ENCODE measurements around the gene PTPRN2.

Gene PTPRN2

DNA sequence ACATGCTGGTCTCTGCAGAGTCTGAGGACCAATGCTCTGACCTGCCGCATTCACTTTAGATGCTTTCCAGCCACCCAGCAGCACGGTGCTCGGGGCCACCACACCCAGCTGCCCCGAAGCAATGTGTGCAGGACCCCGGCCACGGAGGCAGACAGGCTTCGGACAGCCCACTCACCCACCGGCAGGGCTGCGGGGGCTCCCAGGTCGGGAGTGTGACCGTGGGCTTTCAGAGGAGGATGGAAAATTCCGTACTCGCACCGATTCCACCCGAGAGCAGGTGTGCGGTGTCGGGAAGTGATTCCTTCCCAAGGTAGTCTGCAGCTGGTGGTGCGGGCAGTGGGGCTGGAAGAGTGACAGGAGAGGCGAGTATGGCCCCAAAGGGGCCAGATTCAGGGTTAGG lies 1059.9 kb downstream of the PTPRN2 start:
- H3K9me3 ChIP-seq (ENCODE audit: control insufficient read depth in 2 of 2, low read length in 2 of 2), result no peaks in the 10 kb centered on the region
- no peaks in the 10 kb centered on the region for H3K27me3 ChIP-seq (ENCODE audit: control insufficient read depth in 2 of 2, insufficient read depth in 2 of 2, low read length in 2 of 2)
- no peaks in the 10 kb centered on the region for H3K4me1 ChIP-seq (ENCODE audit: control insufficient read depth in 2 of 2, insufficient read depth in 2 of 2, low read length in 2 of 2)
- H3K9ac ChIP-seq (ENCODE audit: low read depth in 1 of 2, low read length in 2 of 2), result no peak overlapping the region
- no peak overlapping the region for H3K4me3 ChIP-seq (ENCODE audit: low read length in 2 of 2)
- no peak overlapping the region for H3K27ac ChIP-seq (ENCODE audit: low read depth in 2 of 2, low read length in 2 of 2)
- no peaks in the 10 kb centered on the region for H3K36me3 ChIP-seq (ENCODE audit: control insufficient read depth in 2 of 2, insufficient read depth in 2 of 2, low read length in 2 of 2)

DNA sequence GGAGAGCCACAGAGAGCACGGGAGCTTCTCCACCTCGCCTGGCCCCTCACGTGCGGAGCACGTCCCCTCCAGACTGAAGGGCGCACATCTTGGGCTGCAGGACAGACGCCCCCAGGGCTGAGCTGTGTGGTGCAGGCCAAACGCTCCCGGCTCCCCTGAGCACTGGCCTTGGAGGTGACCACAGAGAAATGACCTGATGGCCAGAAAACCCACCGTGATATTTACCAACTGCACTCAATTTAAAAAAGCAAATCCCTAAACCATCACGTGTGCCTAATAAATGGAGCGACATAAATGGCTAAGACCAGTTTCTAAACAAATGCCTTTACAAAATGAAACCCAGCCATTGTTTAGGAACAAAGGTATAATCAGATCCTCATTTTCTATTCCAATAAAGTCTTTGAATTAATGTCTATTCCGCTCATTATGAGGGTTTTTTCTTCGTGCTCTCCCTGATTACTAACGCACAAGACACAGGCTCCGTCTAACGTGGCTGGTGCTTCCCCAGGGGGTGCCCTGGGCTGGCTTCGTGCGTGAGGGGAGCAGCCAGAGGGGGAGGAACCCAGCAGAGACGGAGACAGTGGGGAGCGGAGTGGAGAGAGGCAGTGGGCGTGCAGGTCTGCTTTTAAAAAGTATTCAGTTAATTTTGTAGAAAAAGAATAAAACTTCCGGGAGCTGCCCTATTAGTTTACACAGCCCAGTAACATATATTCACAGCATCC lies 1060.5 kb downstream of the PTPRN2 start:
- Histone ChIP-seq H3K4me1 (ENCODE audit: control insufficient read depth in 2 of 2, insufficient read depth in 2 of 2, low read length in 2 of 2) (no peaks in the 10 kb centered on the region), H3K27ac (ENCODE audit: low read depth in 2 of 2, low read length in 2 of 2) (no peak overlapping the region), H3K9me3 (ENCODE audit: control insufficient read depth in 2 of 2, low read length in 2 of 2) (no peaks in the 10 kb centered on the region), H3K27me3 (ENCODE audit: control insufficient read depth in 2 of 2, insufficient read depth in 2 of 2, low read length in 2 of 2) (no peaks in the 10 kb centered on the region), H3K4me3 (ENCODE audit: low read length in 2 of 2) (no peak overlapping the region), H3K9ac (ENCODE audit: low read depth in 1 of 2, low read length in 2 of 2) (no peak overlapping the region), H3K36me3 (ENCODE audit: control insufficient read depth in 2 of 2, insufficient read depth in 2 of 2, low read length in 2 of 2) (no peaks in the 10 kb centered on the region)

DNA sequence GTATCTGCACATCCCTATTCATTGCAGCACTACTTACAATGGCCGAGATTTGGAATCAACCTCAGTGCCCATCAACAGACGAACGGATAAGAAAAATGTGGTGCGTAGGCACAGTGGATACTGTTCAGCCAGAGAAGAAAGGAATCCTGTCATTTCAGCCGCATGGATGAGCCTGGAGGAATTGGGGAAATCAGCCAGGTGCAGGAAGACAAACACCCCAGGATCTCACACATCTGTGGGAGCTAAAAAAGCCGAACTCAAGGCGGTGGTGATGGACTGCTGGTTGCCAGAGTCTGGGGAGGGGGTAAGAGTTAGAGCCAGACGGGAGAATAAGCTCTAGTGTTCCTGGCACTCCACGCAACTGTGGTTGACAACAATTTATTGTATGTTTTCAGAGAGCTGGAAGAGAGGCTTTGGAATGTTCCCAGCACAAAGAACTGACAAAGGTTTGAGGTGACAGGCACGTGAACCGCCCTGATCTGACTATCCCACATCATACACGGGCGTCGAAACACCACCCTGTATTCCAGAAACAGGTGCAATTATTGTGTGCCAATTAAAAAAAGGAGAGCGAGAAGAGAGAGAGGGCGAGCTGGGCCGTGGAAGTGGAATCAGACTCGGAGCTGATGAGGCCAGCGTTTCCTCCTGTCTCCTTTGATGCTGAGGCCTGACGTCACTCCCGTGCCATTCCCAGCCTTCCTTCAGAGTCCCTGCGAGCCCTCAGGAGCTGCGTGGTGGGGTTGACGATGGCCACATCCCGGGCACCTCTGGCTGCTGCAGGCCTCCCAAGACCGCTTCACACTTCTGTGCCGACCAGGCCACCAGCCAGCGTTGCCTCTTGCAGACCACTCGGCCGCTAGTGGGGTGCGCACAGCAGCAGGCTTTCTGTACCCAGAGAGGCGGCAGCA lies 1061.4 kb downstream of the PTPRN2 start:
- H3K36me3 ChIP-seq (ENCODE audit: control insufficient read depth in 2 of 2, insufficient read depth in 2 of 2, low read length in 2 of 2), result no peaks in the 10 kb centered on the region
- H3K27me3 ChIP-seq (ENCODE audit: control insufficient read depth in 2 of 2, insufficient read depth in 2 of 2, low read length in 2 of 2), result no peaks in the 10 kb centered on the region
- H3K9me3 ChIP-seq (ENCODE audit: control insufficient read depth in 2 of 2, low read length in 2 of 2), result no peaks in the 10 kb centered on the region
- no peaks in the 10 kb centered on the region for H3K4me1 ChIP-seq (ENCODE audit: control insufficient read depth in 2 of 2, insufficient read depth in 2 of 2, low read length in 2 of 2)
- no peak overlapping the region for H3K27ac ChIP-seq (ENCODE audit: low read depth in 2 of 2, low read length in 2 of 2)
- no peak overlapping the region for H3K9ac ChIP-seq (ENCODE audit: low read depth in 1 of 2, low read length in 2 of 2)
- H3K4me3 ChIP-seq (ENCODE audit: low read length in 2 of 2), result no peak overlapping the region

DNA sequence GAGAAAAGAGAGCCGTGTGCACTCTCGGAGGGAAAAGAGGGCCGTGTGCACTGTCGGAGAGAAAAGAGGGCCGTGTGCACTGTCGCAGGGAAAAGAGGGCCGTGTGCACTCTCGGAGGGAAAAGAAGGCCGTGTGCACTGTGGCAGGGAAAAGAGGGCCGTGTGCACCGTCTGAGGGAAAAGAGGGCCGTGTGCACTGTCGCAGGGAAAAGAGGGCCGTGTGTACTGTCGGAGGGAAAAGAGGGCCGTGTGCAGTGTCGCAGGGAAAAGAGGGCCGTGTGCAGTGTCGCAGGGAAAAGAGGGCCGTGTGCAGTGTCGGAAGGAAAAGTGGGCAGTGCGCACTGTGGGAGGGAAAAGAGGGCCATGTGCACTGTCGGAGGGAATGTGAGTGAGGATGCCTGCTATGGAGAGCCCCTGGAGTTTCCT lies 1062.1 kb downstream of the PTPRN2 start:
- Histone ChIP-seq H3K4me3 (ENCODE audit: low read length in 2 of 2) (no peak overlapping the region), H3K36me3 (ENCODE audit: control insufficient read depth in 2 of 2, insufficient read depth in 2 of 2, low read length in 2 of 2) (no peaks in the 10 kb centered on the region), H3K27ac (ENCODE audit: low read depth in 2 of 2, low read length in 2 of 2) (no peak overlapping the region), H3K9me3 (ENCODE audit: control insufficient read depth in 2 of 2, low read length in 2 of 2) (no peaks in the 10 kb centered on the region), H3K4me1 (ENCODE audit: control insufficient read depth in 2 of 2, insufficient read depth in 2 of 2, low read length in 2 of 2) (no peaks in the 10 kb centered on the region), H3K27me3 (ENCODE audit: control insufficient read depth in 2 of 2, insufficient read depth in 2 of 2, low read length in 2 of 2) (no peaks in the 10 kb centered on the region), H3K9ac (ENCODE audit: low read depth in 1 of 2, low read length in 2 of 2) (no peak overlapping the region)

DNA sequence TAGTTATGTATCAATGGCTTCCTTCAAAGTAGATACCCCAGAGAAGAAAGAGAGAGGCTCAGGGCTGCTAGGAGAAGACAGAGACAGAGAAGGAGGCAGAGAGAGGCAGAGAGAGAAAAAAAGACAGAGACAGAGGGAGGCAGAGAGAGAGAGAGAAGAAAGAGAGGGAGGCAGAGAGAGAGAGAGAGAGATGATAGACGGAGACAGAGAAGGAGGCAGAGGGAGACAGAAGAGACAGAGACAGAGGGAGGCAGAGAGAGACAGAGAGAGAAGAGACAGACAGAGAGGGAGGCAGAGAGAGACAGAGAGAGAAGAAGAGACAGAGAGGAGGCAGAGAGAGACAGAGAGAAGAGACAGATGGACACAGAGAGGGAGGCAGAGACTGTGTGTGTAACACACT lies 1062.9 kb downstream of the PTPRN2 start:
- Histone ChIP-seq H3K36me3 (ENCODE audit: control insufficient read depth in 2 of 2, insufficient read depth in 2 of 2, low read length in 2 of 2) (no peaks in the 10 kb centered on the region), H3K27me3 (ENCODE audit: control insufficient read depth in 2 of 2, insufficient read depth in 2 of 2, low read length in 2 of 2) (no peaks in the 10 kb centered on the region), H3K9ac (ENCODE audit: low read depth in 1 of 2, low read length in 2 of 2) (no peak overlapping the region), H3K27ac (ENCODE audit: low read depth in 2 of 2, low read length in 2 of 2) (no peak overlapping the region), H3K9me3 (ENCODE audit: control insufficient read depth in 2 of 2, low read length in 2 of 2) (no peaks in the 10 kb centered on the region), H3K4me1 (ENCODE audit: control insufficient read depth in 2 of 2, insufficient read depth in 2 of 2, low read length in 2 of 2) (no peaks in the 10 kb centered on the region), H3K4me3 (ENCODE audit: low read length in 2 of 2) (no peak overlapping the region)

DNA sequence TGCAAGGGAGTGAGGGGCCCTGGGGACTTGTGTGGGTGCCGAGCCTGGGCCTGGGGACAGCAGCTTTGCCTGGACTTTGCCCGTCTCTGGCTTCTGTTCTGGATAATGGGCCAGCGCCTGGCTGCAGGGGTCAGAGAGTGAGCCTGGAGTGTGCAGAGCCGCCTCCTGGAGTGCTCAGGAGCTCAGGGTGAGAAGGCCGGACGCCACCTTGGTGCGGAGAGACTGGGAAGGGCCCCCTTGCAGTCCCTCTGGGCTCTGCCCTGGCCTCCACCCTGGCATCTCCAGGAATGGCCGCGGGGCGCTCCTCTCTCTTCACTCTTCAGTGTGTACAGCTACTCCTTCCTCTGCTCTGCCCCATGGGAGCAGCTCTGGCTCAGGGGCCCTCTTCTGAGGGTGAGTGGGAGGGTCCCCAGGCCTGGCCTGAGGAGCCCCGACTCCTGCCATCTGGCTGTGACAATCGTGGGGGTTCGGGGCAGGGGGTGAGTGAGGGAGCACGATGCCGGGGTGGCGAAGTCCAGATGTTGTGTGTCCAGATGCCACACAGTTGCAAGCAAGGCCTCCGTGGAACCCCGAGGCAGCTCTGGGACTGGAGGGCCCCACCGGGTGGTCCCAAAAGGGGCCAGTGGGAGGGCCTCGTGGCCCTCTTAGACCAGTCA lies 1063.7 kb downstream of the PTPRN2 start:
- no peak overlapping the region for H3K9ac ChIP-seq (ENCODE audit: low read depth in 1 of 2, low read length in 2 of 2)
- no peaks in the 10 kb centered on the region for H3K4me1 ChIP-seq (ENCODE audit: control insufficient read depth in 2 of 2, insufficient read depth in 2 of 2, low read length in 2 of 2)
- H3K9me3 ChIP-seq (ENCODE audit: control insufficient read depth in 2 of 2, low read length in 2 of 2), result no peaks in the 10 kb centered on the region
- H3K27ac ChIP-seq (ENCODE audit: low read depth in 2 of 2, low read length in 2 of 2), result no peak overlapping the region
- no peaks in the 10 kb centered on the region for H3K36me3 ChIP-seq (ENCODE audit: control insufficient read depth in 2 of 2, insufficient read depth in 2 of 2, low read length in 2 of 2)
- no peak overlapping the region for H3K4me3 ChIP-seq (ENCODE audit: low read length in 2 of 2)
- no peaks in the 10 kb centered on the region for H3K27me3 ChIP-seq (ENCODE audit: control insufficient read depth in 2 of 2, insufficient read depth in 2 of 2, low read length in 2 of 2)

DNA sequence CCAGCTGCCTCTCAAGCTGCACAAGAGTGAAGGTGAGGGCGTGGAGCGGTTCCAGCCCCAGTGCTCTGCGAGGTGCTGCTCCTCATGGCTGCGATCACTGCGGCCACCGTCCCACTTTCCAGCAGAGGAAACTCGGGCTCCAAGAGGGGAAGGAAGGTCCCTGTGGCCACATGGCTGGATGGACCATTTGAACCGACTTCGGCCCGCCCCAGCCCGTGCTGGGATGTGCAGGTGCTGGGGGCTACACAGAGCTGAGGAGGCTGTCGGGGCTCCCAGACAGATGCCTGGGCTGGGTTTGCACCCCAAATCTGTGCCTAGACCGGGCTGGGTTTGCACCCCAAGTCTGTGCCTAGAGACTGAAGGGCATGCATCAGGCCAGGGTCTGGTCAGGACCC lies 1064.3 kb downstream of the PTPRN2 start:
- Histone ChIP-seq H3K4me1 (ENCODE audit: control insufficient read depth in 2 of 2, insufficient read depth in 2 of 2, low read length in 2 of 2) (no peaks in the 10 kb centered on the region), H3K9ac (ENCODE audit: low read depth in 1 of 2, low read length in 2 of 2) (no peak overlapping the region), H3K4me3 (ENCODE audit: low read length in 2 of 2) (no peak overlapping the region), H3K9me3 (ENCODE audit: control insufficient read depth in 2 of 2, low read length in 2 of 2) (no peaks in the 10 kb centered on the region), H3K27ac (ENCODE audit: low read depth in 2 of 2, low read length in 2 of 2) (no peak overlapping the region), H3K27me3 (ENCODE audit: control insufficient read depth in 2 of 2, insufficient read depth in 2 of 2, low read length in 2 of 2) (no peaks in the 10 kb centered on the region), H3K36me3 (ENCODE audit: control insufficient read depth in 2 of 2, insufficient read depth in 2 of 2, low read length in 2 of 2) (no peaks in the 10 kb centered on the region)

DNA sequence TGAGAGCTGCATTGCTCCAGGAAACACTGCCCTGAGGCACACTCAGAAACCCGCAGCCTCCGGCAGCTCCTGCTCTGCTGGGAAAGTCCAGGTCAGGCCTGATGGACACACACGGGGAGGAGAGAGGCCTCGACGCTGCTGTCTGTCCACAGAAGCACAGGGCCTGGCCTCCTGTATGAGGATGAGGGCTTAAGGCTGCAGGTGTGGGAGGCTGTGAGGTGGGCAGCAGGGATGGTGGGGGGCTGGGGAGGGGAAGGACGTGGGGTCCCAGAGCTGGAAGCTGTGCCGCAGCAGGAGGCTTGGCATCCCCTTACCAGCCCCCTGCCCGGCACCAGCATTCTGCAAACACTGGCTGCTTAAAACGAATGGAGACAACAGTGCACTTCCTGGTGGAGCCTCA lies 1064.7 kb downstream of the PTPRN2 start:
- no peaks in the 10 kb centered on the region for H3K36me3 ChIP-seq (ENCODE audit: control insufficient read depth in 2 of 2, insufficient read depth in 2 of 2, low read length in 2 of 2)
- H3K4me3 ChIP-seq (ENCODE audit: low read length in 2 of 2), result no peak overlapping the region
- no peaks in the 10 kb centered on the region for H3K4me1 ChIP-seq (ENCODE audit: control insufficient read depth in 2 of 2, insufficient read depth in 2 of 2, low read length in 2 of 2)
- no peaks in the 10 kb centered on the region for H3K9me3 ChIP-seq (ENCODE audit: control insufficient read depth in 2 of 2, low read length in 2 of 2)
- no peak overlapping the region for H3K9ac ChIP-seq (ENCODE audit: low read depth in 1 of 2, low read length in 2 of 2)
- no peak overlapping the region for H3K27ac ChIP-seq (ENCODE audit: low read depth in 2 of 2, low read length in 2 of 2)
- no peaks in the 10 kb centered on the region for H3K27me3 ChIP-seq (ENCODE audit: control insufficient read depth in 2 of 2, insufficient read depth in 2 of 2, low read length in 2 of 2)

DNA sequence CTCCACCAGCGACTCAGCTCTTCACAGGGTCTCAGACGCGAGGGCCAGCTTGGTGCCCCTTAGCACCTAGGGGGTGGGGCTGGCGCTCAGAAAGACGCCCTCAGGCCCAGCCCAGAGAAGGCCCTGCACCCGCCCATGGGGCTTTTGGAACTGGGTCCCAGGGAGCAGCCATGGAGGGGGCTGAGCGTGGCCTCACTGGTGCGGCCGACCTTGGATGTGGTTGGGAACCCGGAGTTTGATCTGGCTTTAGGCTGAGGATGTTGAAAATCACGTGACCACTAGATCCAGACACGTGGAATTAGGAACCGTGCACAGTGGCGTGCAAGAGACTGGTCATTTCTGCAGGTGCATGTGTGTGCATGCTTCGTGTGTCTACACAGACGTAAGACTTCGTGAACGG lies 1065.4 kb downstream of the PTPRN2 start:
- H3K27ac ChIP-seq (ENCODE audit: low read depth in 2 of 2, low read length in 2 of 2), result no peak overlapping the region
- H3K27me3 ChIP-seq (ENCODE audit: control insufficient read depth in 2 of 2, insufficient read depth in 2 of 2, low read length in 2 of 2), result no peaks in the 10 kb centered on the region

DNA sequence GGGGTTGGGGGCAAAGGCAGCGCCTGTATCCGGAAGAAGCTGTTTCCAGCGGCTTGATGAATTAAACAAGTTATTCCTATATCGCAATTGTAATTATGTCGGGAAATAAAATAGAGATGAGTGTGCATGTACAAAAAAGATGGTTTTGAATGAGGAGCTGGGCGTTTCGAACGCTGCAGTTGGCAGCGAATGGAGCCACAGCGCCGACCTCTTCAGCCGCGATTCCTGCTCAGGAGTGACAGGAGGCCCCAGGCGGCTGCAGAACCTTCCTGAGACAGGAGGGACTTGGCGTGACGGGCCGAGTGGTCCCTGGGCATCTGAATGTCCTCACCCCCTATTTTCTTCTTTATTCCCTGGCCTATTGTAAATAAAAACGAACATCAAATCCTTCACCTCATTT lies 1065.9 kb downstream of the PTPRN2 start:
- Histone ChIP-seq H3K36me3 (ENCODE audit: control insufficient read depth in 2 of 2, insufficient read depth in 2 of 2, low read length in 2 of 2) (no peaks in the 10 kb centered on the region), H3K4me3 (ENCODE audit: low read length in 2 of 2) (no peak overlapping the region), H3K9me3 (ENCODE audit: control insufficient read depth in 2 of 2, low read length in 2 of 2) (no peaks in the 10 kb centered on the region), H3K27me3 (ENCODE audit: control insufficient read depth in 2 of 2, insufficient read depth in 2 of 2, low read length in 2 of 2) (no peaks in the 10 kb centered on the region), H3K4me1 (ENCODE audit: control insufficient read depth in 2 of 2, insufficient read depth in 2 of 2, low read length in 2 of 2) (no peaks in the 10 kb centered on the region), H3K27ac (ENCODE audit: low read depth in 2 of 2, low read length in 2 of 2) (no peak overlapping the region), H3K9ac (ENCODE audit: low read depth in 1 of 2, low read length in 2 of 2) (no peak overlapping the region)

More for the DNA sequence above, 1065.4 kb downstream of the PTPRN2 start:
- no peaks in the 10 kb centered on the region for H3K36me3 ChIP-seq (ENCODE audit: control insufficient read depth in 2 of 2, insufficient read depth in 2 of 2, low read length in 2 of 2)
- no peak overlapping the region for H3K9ac ChIP-seq (ENCODE audit: low read depth in 1 of 2, low read length in 2 of 2)
- H3K9me3 ChIP-seq (ENCODE audit: control insufficient read depth in 2 of 2, low read length in 2 of 2), result no peaks in the 10 kb centered on the region
- H3K4me3 ChIP-seq (ENCODE audit: low read length in 2 of 2), result no peak overlapping the region
- no peaks in the 10 kb centered on the region for H3K4me1 ChIP-seq (ENCODE audit: control insufficient read depth in 2 of 2, insufficient read depth in 2 of 2, low read length in 2 of 2)
